ENCODE data around the gene GSTM5. TPM values are rescaled to one million over a fixed set of nuclear protein-coding genes. Genes with fewer than 3 reads are reported as not detected.
A peak's percentile ranks its signal among the peaks of the same experiment; 100 is the strongest.
"Not testable (repeated sequence)": the region's sequence is repeated elsewhere in the genome, so short reads cannot be mapped to it uniquely, and the experiment has no call there.

Gene GSTM5
- total and polyA plus RNA-seq, 5 experiments from 2014 or later, result 1.1 TPM; not detected in 4

DNA sequence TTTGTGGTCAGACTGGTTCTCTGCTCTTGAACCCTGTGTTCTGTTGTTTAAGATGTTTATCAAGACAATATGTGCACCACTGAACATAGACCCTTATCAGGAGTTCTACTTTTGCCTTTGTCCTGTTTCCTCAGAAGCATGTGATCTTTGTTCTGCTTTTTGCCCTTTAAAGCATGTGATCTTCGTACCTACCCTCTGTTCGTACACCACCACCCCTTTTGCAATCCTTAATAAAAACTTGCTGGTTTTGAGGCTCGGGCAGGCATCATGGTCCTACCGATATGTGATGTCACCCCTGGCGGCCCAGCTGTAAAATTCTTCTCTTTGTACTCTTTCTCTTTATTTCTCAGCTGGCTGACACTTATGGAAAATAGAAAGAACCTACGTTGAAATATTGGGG lies 27.3 kb upstream of the GSTM5 start:
- DNase-seq, H3K27me3 Mint-ChIP-seq, ATAC-seq, H3K27ac Mint-ChIP-seq, H3K4me3 Mint-ChIP-seq, H3K9me3 Mint-ChIP-seq, POLR2A ChIA-PET, H3K36me3 Mint-ChIP-seq: not testable (repeated sequence)
- H3K4me1 Mint-ChIP-seq, result peaks cover 0 to 21% (median 5%) of the 10 kb centered on the region in 4 donors

DNA sequence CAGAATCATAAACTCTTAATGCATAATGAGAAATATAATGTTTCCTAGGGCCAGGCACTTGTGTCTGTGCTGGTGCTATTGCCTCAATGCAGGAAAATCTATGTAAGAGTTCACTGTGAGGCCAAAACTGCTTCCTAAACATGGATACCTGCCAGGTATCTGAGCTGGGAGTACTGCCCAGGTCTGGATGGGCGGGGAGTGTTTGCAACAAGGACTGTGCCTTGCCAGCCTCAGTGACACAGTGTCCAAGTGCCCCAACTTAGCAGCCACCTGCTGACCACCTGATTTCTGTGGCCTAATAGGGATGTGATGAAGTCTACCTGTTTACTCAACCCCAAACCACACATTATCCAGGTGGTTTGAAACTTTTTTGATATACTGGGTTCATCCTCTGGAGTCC lies 26.7 kb upstream of the GSTM5 start:
- H3K9me3 Mint-ChIP-seq, H3K27me3 Mint-ChIP-seq, ATAC-seq, DNase-seq, H3K4me3 Mint-ChIP-seq, POLR2A ChIA-PET, H3K27ac Mint-ChIP-seq: not testable (repeated sequence)
- peaks cover 0 to 10% (median 0%) of the 10 kb centered on the region in 3 donors for H3K36me3 Mint-ChIP-seq
- H3K4me1 Mint-ChIP-seq, result peaks cover 0 to 23% (median 5%) of the 10 kb centered on the region in 4 donors

DNA sequence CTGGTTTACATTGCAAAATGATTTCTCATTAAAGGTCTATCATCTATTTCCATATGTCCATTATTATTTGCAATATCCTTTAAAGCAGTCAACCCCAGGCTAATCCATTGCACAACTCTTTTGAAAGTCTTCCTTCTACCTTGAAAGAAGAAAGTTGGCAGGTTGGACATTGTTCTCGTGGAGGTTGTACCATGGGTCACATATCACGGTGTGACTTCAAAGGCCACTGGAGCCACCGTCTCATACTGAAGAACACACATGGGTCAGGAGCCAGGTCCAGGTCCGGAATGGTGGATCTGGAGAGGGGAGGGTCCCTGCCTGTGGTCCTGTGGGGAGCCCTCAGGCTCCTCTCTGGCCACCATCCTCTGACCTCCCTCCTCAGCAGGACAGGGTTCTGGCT lies 26.2 kb upstream of the GSTM5 start:
- H3K27me3 Mint-ChIP-seq, ATAC-seq, H3K9me3 Mint-ChIP-seq, DNase-seq, POLR2A ChIA-PET, H3K4me3 Mint-ChIP-seq, H3K27ac Mint-ChIP-seq: not testable (repeated sequence)
- H3K4me1 Mint-ChIP-seq, result peaks cover 0 to 24% (median 5%) of the 10 kb centered on the region in 4 donors
- peaks cover 0 to 13% (median 0%) of the 10 kb centered on the region in 3 donors for H3K36me3 Mint-ChIP-seq

DNA sequence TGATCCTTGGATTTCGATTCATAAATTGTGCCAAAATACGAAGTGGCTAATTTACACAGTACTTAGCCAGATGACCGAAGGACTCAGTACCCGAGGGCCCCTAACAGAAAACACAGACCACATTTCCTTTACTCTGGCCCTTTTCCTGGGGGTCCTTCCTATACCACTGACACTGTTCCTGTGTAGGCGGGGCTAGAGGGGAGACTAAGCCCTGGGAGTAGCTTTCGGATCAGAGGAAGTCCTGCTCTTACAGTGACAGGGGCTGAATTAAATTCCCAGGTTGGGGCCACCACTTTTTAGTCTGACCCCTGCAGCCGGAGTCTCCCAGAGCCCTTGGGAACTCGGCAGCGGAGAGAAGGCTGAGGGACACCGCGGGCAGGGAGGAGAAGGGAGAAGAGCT lies 24.9 kb upstream of the GSTM5 start:
- peak overlapping the region in 5 of 10 donors; percentile 88 to 93 (median 89) for H3K4me3 Mint-ChIP-seq
- ATAC-seq, H3K27me3 Mint-ChIP-seq, DNase-seq, H3K9me3 Mint-ChIP-seq, POLR2A ChIA-PET: not testable (repeated sequence)
- H3K36me3 Mint-ChIP-seq, result peaks cover 0 to 16% (median 0%) of the 10 kb centered on the region in 3 donors
- peak overlapping the region in 5 of 10 donors; percentile 83 to 97 (median 91) for H3K27ac Mint-ChIP-seq
- H3K4me1 Mint-ChIP-seq, result peaks cover 0 to 27% (median 5%) of the 10 kb centered on the region in 4 donors

DNA sequence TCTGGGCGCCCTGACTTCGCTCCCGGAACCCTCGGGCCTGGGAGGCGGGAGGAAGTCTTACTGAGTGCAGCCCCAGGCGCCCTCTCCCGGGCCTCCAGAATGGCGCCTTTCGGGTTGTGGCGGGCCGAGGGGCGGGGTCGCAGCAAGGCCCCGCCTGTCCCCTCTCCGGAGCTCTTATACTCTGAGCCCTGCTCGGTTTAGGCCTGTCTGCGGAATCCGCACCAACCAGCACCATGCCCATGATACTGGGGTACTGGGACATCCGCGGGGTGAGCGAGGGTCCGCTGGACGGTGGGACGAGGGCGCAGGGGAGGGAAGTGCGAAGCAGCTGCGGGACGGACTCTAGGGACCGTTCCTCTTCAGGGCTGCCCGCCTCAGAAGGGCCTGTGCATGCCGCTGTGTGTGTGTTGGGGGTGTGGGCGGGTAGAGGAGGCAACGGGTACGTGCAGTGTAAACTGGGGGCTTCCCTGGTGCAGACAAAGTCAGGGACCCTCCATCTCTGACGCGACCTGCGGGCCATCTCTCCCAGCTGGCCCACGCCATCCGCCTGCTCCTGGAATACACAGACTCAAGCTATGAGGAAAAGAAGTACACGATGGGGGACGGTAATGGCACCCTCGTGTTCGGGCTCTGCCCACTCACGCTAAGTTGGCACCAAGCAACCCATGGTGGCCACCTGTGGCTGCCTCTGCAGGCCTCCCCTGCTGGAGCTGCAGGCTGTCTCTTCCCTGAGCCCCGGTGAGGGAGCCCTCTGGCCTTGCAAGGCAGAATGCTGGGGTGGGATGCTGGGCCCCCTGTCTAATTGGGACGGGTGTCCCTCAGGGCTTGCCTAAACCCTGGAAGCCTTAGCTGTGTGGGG lies 24.2 kb upstream of the GSTM5 start, which contains the start of gene GSTM1:
TSS of gene GSTM1 (plus strand) at position 177 of the 859 bp plus-strand sequence. CDS start at position 234, 57 bp downstream.
- POLR2A ChIA-PET, result no interaction called here
- H3K4me1 Mint-ChIP-seq, result peaks cover 0 to 27% (median 5%) of the 10 kb centered on the region in 4 donors

DNA sequence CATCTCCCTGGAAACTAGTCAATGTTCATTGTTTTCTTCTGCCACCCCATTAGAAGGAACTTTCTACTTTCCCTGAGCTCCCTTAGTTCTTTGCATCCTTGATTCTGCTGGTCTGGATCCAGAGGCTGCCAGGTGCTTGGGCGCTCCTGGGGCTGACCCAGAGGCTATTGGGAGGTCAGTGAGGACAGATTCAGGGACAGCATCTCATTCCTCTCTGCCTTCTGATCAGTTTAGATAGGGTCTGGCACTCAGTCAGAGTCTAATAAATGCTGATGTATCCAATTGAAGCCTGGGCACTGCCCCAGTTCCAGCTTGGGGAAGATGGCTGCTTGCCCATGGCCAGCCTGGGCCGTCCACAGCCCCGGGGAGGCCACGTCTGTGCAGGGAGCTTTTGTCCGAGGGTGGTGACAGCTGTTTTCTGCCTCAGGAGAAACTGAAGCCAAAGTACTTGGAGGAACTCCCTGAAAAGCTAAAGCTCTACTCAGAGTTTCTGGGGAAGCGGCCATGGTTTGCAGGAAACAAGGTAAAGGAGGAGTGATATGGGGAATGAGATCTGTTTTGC lies 22.1 kb upstream of the GSTM5 start:
- H3K27ac Mint-ChIP-seq, result peak overlapping the region in 1 of 10 donors; percentile 60

More for the DNA sequence above, 24.2 kb upstream of the GSTM5 start, which contains the start of gene GSTM1:
- peaks cover 0 to 4% (median 0%) of the 10 kb centered on the region in 9 donors for H3K9me3 Mint-ChIP-seq
- peak within 1 kb of the TSS in 5 of 10 donors; percentile 88 to 93 (median 89) for H3K4me3 Mint-ChIP-seq
- no peaks in the 10 kb centered on the region for H3K27me3 Mint-ChIP-seq
- ATAC-seq (no peak), DNase-seq (peak in 5 of 10 donors; percentile 63 to 81 (median 72))
- peak within 1 kb of the TSS in 5 of 10 donors; percentile 83 to 97 (median 93) for H3K27ac Mint-ChIP-seq
- H3K36me3 Mint-ChIP-seq, result peaks cover 0 to 20% (median 0%) of the 10 kb centered on the region in 3 donors

DNA sequence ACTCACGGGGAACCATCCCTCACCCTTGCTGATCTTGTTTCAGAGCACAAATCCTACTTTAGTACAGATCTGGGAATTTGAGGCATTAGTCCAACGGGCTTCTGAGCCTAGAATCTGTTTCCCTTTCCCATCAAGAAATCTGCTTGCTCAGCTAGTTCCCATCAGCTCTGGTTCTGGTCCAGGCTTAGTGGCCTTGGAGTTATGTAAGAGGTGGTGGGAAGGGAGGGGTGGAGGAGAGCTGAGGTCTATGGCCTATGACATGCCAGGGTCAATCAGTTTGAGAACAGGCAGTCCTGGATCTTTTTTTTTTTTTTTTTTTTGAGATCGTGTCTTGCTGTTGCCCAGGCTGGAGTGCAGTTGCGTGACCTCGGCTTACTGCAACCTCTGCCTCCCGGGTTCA lies 20.3 kb upstream of the GSTM5 start:
- peaks cover 0 to 25% (median 5%) of the 10 kb centered on the region in 4 donors for H3K4me1 Mint-ChIP-seq
- H3K4me3 Mint-ChIP-seq, result no peak overlapping the region
- H3K36me3 Mint-ChIP-seq, result peaks cover 0 to 15% (median 0%) of the 10 kb centered on the region in 3 donors
- no peak for ATAC-seq
- POLR2A ChIA-PET, result no interaction called here
- no peak overlapping the region for H3K27ac Mint-ChIP-seq
- no peaks in the 10 kb centered on the region for H3K9me3 Mint-ChIP-seq
- H3K27me3 Mint-ChIP-seq, result no peaks in the 10 kb centered on the region
- no peak for DNase-seq

More for the DNA sequence above, 22.1 kb upstream of the GSTM5 start:
- Mint-ChIP-seq H3K27me3 (no peaks in the 10 kb centered on the region), H3K36me3 (peaks cover 0 to 16% (median 0%) of the 10 kb centered on the region in 3 donors), H3K4me1 (peaks cover 0 to 27% (median 5%) of the 10 kb centered on the region in 4 donors), H3K9me3 (peaks cover 0 to 3% (median 0%) of the 10 kb centered on the region in 9 donors), H3K4me3 (peak overlapping the region in 3 of 10 donors; percentile 5 to 65 (median 33))
- DNase-seq (no peak), ATAC-seq (no peak)
- POLR2A ChIA-PET, result no interaction called here

DNA sequence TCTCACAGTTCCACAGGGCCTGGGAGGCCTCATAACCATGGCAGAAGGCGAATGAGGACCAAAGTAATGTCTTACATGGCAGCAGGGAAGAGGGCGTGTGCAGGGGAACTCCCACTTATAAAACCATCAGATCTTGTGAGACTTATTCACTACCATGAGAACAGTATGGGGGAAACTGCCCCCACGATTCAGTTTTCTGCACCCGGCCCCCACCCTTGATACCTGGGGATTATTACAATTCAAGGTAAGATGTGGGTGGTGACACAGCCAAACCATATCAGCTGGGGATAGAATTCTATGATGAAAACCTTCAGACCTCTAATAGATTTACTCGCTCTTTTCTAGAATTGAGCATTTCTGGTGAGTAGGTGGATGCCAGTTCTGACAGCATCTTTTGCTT lies 17.7 kb upstream of the GSTM5 start:
- H3K27me3 Mint-ChIP-seq, DNase-seq, H3K27ac Mint-ChIP-seq, POLR2A ChIA-PET, ATAC-seq, H3K9me3 Mint-ChIP-seq, H3K4me1 Mint-ChIP-seq, H3K4me3 Mint-ChIP-seq: not testable (repeated sequence)
- peaks cover 0 to 19% (median 0%) of the 10 kb centered on the region in 3 donors for H3K36me3 Mint-ChIP-seq

DNA sequence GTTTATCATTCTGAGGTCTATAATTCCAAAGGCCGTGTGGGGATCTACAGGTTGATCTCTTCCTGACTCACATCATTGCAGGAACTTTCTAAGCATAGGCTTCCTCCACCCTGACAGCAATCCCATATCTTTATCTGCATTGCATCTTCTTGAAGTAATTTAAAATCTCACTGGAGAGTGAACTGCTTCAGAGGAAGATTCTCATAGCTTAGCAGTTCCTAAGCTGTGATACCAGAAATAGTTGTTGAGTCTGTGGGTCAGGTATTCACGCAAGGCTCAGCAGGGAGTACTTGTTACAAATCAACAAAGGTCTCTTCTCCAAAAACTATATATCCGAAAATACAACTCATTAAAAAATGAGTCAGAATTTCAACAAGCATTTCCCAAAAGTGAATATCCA lies 16.9 kb upstream of the GSTM5 start:
- peaks cover 0 to 16% (median 0%) of the 10 kb centered on the region in 3 donors for H3K36me3 Mint-ChIP-seq
- H3K9me3 Mint-ChIP-seq, H3K4me1 Mint-ChIP-seq, H3K27me3 Mint-ChIP-seq, ATAC-seq, POLR2A ChIA-PET, H3K27ac Mint-ChIP-seq, H3K4me3 Mint-ChIP-seq, DNase-seq: not testable (repeated sequence)

DNA sequence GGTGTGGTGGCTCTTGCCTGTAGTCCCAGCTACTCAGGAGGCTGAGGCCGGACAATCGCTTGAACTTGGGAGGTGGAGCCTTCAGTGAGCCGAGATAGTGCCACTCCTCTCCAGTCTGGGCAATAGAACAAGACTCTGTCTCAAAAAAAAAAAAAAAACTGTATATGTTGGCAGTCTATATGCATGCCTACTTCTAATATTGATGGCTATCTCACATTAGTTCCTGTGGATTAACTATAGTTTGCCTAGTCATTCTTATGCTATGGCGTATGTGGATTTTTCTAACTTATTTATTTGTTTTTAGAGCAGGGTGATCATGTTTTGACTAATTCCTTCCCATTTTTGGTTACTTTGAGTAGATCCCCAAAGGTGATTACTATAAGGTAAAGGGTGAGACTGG lies 15.0 kb upstream of the GSTM5 start:
- Mint-ChIP-seq H3K4me1 (no peaks in the 10 kb centered on the region), H3K27me3 (no peaks in the 10 kb centered on the region), H3K27ac (no peak overlapping the region), H3K36me3 (peaks cover 0 to 8% (median 0%) of the 10 kb centered on the region in 3 donors), H3K9me3 (no peaks in the 10 kb centered on the region), H3K4me3 (no peak overlapping the region)
- no peak for DNase-seq
- no peak for ATAC-seq
- POLR2A ChIA-PET, result no interaction called here

DNA sequence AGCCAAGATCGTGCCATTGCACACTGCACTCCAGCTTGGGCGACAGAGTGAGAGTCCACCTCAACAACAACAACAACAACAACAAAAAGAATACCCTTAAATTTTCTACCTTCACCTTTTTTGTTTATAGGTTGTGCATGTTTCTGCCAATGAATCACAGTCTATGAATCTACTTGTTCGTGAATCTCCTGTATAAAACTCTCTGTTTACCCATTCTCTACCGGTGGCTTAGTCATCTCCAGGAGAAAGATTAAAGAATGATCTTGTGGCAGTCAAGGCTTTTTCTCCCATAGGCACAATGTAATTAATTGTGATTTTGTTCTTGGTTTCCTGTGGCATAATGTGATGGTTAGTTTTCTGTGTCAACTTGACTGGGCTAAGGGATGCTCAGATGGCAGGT lies 14.2 kb upstream of the GSTM5 start:
- H3K9me3 Mint-ChIP-seq, ATAC-seq, H3K4me3 Mint-ChIP-seq, H3K27ac Mint-ChIP-seq, H3K4me1 Mint-ChIP-seq, DNase-seq, POLR2A ChIA-PET, H3K36me3 Mint-ChIP-seq, H3K27me3 Mint-ChIP-seq: not testable (repeated sequence)

DNA sequence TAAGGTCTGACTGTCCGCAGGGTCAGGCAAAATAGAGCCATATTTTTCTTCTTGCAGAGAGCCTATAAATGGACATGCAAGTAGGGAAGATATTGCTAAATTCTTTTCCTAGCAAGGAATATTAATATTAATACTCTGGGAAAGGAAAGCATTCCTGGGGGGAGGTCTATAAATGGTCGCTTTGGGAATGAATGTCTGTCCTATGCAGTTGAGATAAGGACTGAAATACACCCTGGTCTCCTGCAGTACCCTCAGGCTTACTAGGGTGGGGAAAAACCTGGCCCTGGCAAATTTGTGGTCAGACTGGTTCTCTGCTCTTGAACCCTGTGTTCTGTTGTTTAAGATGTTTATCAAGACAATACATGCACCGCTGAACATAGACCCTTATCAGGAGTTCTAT lies 9.1 kb upstream of the GSTM5 start:
- Mint-ChIP-seq H3K9me3 (peaks cover 0 to 21% (median 7%) of the 10 kb centered on the region in 9 donors), H3K36me3 (peaks cover 0 to 25% (median 14%) of the 10 kb centered on the region in 3 donors), H3K27me3 (peaks cover 0 to 17% (median 4%) of the 10 kb centered on the region in 5 donors)
- DNase-seq, H3K27ac Mint-ChIP-seq, POLR2A ChIA-PET, H3K4me3 Mint-ChIP-seq, H3K4me1 Mint-ChIP-seq, ATAC-seq: not testable (repeated sequence)

DNA sequence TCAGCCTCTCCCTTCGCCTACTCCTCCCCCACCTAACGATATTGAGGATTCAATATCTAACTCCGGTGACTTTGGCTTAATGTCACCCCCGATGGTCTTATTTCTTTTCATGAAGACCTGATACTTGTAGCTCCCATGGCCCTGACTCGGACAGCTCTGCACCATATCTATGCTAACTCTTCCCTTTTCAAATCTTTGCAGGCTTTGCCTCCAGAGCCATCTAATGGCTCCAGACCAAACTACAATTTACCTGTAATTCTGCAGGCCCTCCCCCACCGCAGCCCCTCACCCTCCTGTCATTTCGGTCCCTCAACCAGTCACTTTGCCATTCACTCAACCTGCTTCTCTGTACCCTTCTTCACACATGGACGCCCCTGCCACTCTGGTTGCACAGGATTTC lies 7.9 kb upstream of the GSTM5 start:
- H3K4me3 Mint-ChIP-seq, result no peak overlapping the region
- ATAC-seq, result no peak
- peaks cover 0 to 2% (median 0%) of the 10 kb centered on the region in 4 donors for H3K4me1 Mint-ChIP-seq
- H3K27me3 Mint-ChIP-seq, result peaks cover 0 to 17% (median 4%) of the 10 kb centered on the region in 5 donors
- POLR2A ChIA-PET, result no interaction called here
- H3K36me3 Mint-ChIP-seq, result peaks cover 0 to 34% (median 18%) of the 10 kb centered on the region in 3 donors
- no peak for DNase-seq
- H3K27ac Mint-ChIP-seq, result no peak overlapping the region
- H3K9me3 Mint-ChIP-seq, result peaks cover 0 to 34% (median 14%) of the 10 kb centered on the region in 9 donors

Measured in naive thymus-derived CD8-positive, alpha-beta T cell (primary cell).